ENCODE results near the gene KAZN.

Gene KAZN

DNA sequence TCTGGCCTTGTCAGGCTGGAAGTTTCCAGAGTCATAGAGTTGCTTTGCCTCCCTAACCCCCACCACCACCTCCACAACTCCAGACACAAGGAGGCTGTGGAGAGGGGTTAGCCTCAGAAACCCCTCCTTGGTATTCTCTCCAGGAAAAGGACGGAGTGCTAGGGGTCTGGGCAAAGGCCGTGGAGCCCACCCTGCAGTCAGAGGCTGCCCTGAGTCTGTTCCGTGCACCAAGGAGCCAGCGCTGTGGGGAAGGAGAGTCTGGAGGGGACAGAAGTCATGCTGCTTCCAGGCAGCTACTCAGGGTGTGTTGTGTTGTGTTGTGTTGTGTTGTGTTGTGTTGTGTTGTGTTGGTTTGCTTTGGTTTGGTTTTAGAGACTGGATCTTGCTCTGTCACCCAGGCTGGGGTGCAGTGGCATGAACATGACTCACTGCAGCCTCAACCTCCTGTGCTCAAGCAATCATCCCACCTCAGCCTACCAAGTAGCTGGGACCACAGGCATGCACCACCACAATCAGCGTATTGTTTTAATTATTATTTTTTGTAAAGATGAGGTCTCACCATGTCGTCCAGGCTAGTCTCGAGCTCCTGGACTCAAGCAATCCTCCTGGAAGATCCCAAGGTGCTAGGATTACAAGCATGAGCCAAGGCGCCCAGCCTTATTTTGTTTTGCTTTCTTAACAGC lies 432.9 kb downstream of the KAZN start:
- H3K4me3 ChIP-seq (replicated peaks; ENCODE audit: low read depth, low read length), result no peak overlapping the region
- no peak for TF ChIP-seq CTCF (IDR thresholded peaks at IDR 0.05; ENCODE audit: insufficient read depth, low read length, poor library complexity, severe bottlenecking)
- no peak for DNase-seq (ENCODE audit: extremely low read depth, insufficient read length)
- no peaks in the 10 kb centered on the region for H3K27me3 ChIP-seq (replicated peaks; ENCODE audit: control insufficient read depth, insufficient read depth, low read length)
- H3K36me3 ChIP-seq (ENCODE audit: control insufficient read depth, insufficient read depth, low read length), result no peaks in the 10 kb centered on the region

DNA sequence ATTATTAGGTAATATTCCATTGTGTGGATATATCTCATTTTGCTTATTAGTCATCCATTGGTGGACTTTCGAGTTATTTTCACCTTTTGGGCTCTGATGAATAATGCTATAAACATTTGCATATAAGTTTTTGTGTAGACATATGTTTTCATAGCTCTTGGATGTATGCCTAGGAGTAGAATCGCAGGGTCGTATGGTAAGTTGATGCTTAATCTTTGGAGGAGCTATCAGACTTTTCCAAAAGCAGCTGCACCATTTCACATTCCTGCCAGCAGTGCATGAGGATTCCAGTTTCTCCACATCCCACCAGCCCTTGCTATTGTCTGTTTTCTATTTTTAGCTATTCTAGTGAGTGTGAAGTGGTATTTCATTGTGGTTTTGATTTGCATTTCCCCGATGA lies 434.8 kb downstream of the KAZN start:
- TF ChIP-seq CTCF (IDR thresholded peaks at IDR 0.05; ENCODE audit: insufficient read depth, low read length, poor library complexity, severe bottlenecking), result no peak
- DNase-seq (ENCODE audit: extremely low read depth, insufficient read length), result no peak
- Histone ChIP-seq H3K36me3 (ENCODE audit: control insufficient read depth, insufficient read depth, low read length) (no peaks in the 10 kb centered on the region), H3K4me3 (replicated peaks; ENCODE audit: low read depth, low read length) (no peak overlapping the region), H3K27me3 (replicated peaks; ENCODE audit: control insufficient read depth, insufficient read depth, low read length) (no peaks in the 10 kb centered on the region)

- TF ChIP-seq CTCF (IDR thresholded peaks at IDR 0.05; ENCODE audit: insufficient read depth, low read length, poor library complexity, severe bottlenecking), result no peak
- Histone ChIP-seq H3K27me3 (replicated peaks; ENCODE audit: control insufficient read depth, insufficient read depth, low read length) (no peaks in the 10 kb centered on the region), H3K36me3 (ENCODE audit: control insufficient read depth, insufficient read depth, low read length) (no peaks in the 10 kb centered on the region), H3K4me3 (replicated peaks; ENCODE audit: low read depth, low read length) (no peak overlapping the region)
- DNase-seq (ENCODE audit: extremely low read depth, insufficient read length), result no peak
Observed at GRCh38 chr1:15034656-15035055, 436.2 kb downstream of the KAZN start.

GRCh38 chr1:15035236-15035635 lies 436.8 kb downstream of the KAZN start:
- H3K36me3 ChIP-seq (ENCODE audit: control insufficient read depth, insufficient read depth, low read length), result no peaks in the 10 kb centered on the region
- no peak overlapping the region for H3K4me3 ChIP-seq (replicated peaks; ENCODE audit: low read depth, low read length)
- no peak for TF ChIP-seq CTCF (IDR thresholded peaks at IDR 0.05; ENCODE audit: insufficient read depth, low read length, poor library complexity, severe bottlenecking)
- DNase-seq (ENCODE audit: extremely low read depth, insufficient read length), result no peak
- no peaks in the 10 kb centered on the region for H3K27me3 ChIP-seq (replicated peaks; ENCODE audit: control insufficient read depth, insufficient read depth, low read length)

DNA sequence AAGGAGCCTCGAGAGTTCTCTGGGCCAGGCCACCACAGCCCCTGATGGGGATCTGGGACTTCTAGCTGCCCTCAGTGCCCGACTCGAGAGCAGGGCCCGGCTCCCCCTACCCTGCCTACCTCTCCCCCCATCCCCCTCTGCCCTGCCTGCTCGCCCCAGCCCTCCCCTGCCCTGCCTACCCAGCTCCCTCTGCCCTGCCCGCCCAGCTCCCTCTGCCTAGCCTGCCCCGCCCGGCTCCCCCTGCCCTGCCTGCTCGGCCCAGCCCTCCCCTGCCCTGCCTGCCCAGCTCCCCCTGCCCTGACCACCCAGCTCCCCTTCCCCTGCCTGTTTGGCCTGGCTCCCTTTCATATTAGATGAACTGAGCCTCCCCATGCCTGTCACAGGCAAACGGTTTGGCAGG lies 437.6 kb downstream of the KAZN start:
- DNase-seq (ENCODE audit: extremely low read depth, insufficient read length), result no peak
- no peak for TF ChIP-seq CTCF (IDR thresholded peaks at IDR 0.05; ENCODE audit: insufficient read depth, low read length, poor library complexity, severe bottlenecking)
- Histone ChIP-seq H3K27me3 (replicated peaks; ENCODE audit: control insufficient read depth, insufficient read depth, low read length) (no peaks in the 10 kb centered on the region), H3K36me3 (ENCODE audit: control insufficient read depth, insufficient read depth, low read length) (no peaks in the 10 kb centered on the region), H3K4me3 (replicated peaks; ENCODE audit: low read depth, low read length) (no peak overlapping the region)
